HG03575 (cell line): ENCODE measurements around the gene CALR3.
"Not testable (repeated sequence)": the region's sequence is repeated elsewhere in the genome, so short reads cannot be mapped to it uniquely, and the experiment has no call there.

Experiments used
- ATAC-seq: cut with Tn5 transposase; IDR thresholded peaks from one replicate; pipeline ENCODE4 v1.9.1; 2021; ENCODE audit not compliant: unreplicated experiment, insufficient number of reproducible peaks, low FRiP score; ENCODE audit errors: extremely low read depth

The CALR3 gene

GRCh38 chr19:16462757-16463250, 33.2 kb downstream of the CALR3 start:
- ATAC-seq = no peak

- no peak for ATAC-seq
Measured at GRCh38 chr19:16461630-16462051, 34.3 kb downstream of the CALR3 start.

GRCh38 chr19:16460454-16460853, 35.5 kb downstream of the CALR3 start:
- ATAC-seq = no peak

- no peak for ATAC-seq
Measured at GRCh38 chr19:16459680-16460079, 36.3 kb downstream of the CALR3 start.

- ATAC-seq = no peak
Measured at GRCh38 chr19:16458391-16459341, 37.3 kb downstream of the CALR3 start.

GRCh38 chr19:16457954-16458331, 38.0 kb downstream of the CALR3 start:
- no peak for ATAC-seq

- ATAC-seq = no peak
Measured at GRCh38 chr19:16457195-16457953, 38.6 kb downstream of the CALR3 start.

GRCh38 chr19:16456652-16457194, 39.2 kb downstream of the CALR3 start:
- ATAC-seq = no peak

- ATAC-seq = no peak
Measured at GRCh38 chr19:16455489-16455888, 40.5 kb downstream of the CALR3 start.

GRCh38 chr19:16454351-16454918, 41.5 kb downstream of the CALR3 start:
- ATAC-seq = no peak

- ATAC-seq = no peak
Measured at GRCh38 chr19:16452325-16452724, 43.6 kb downstream of the CALR3 start.

GRCh38 chr19:16449330-16449961, 46.5 kb downstream of the CALR3 start:
- no peak for ATAC-seq

GRCh38 chr19:16448872-16449271, 47.1 kb downstream of the CALR3 start:
- ATAC-seq = not testable (repeated sequence)

GRCh38 chr19:16446724-16447368, 49.1 kb downstream of the CALR3 start:
- ATAC-seq = no peak

GRCh38 chr19:16446108-16446723, 49.8 kb downstream of the CALR3 start:
- ATAC-seq = no peak

GRCh38 chr19:16445238-16446107, 50.5 kb downstream of the CALR3 start:
- ATAC-seq = no peak

GRCh38 chr19:16444269-16444600, 51.7 kb downstream of the CALR3 start:
- ATAC-seq = no peak
